Measurements from ENCODE around the gene WDR7.

The WDR7 gene

GRCh38 chr18:56812674-56813073 is 161.5 kb downstream of the WDR7 start:
- H3K4ac ChIP-seq (ENCODE audit: low read length), result no peak overlapping the region
- no CpG with 5 or more reads among the region's 5 CpGs for WGBS, 2 donors (ENCODE audit: extremely low coverage in 2 of 2, insufficient read length in 2 of 2, insufficient replicate concordance in 1 of 2)

GRCh38 chr18:56815926-56816325 is 164.8 kb downstream of the WDR7 start:
- Histone ChIP-seq H2BK12ac (ENCODE audit: low read length) (no peak overlapping the region), H3K9me3 (replicated peaks in 1 of 2; ENCODE audit: control insufficient read depth in 2 of 2, insufficient read depth in 1 of 2, low read depth in 1 of 2, low read length in 2 of 2) (no peaks in the 10 kb centered on the region), H3K4me1 (ENCODE audit: control insufficient read depth in 2 of 2, insufficient read depth in 1 of 2, low read depth in 1 of 2, low read length in 2 of 2) (peaks cover 0 to 1% of the 10 kb centered on the region in 2 donors), H2BK120ac (ENCODE audit: low read depth, low read length) (no peak overlapping the region), H2AFZ (ENCODE audit: low read length) (no peak overlapping the region), H2BK15ac (ENCODE audit: low read length) (no peak overlapping the region), H3K79me1 (ENCODE audit: low read depth, low read length) (no peaks in the 10 kb centered on the region), H4K91ac (ENCODE audit: low read depth, low read length, poor library complexity) (no peak overlapping the region), H3K14ac (ENCODE audit: low read length) (no peak overlapping the region), H3K36me3 (replicated peaks in 1 of 2; ENCODE audit: control insufficient read depth in 2 of 2, insufficient read depth in 2 of 2, low read length in 2 of 2) (no peaks in the 10 kb centered on the region), H3K27me3 (ENCODE audit: control insufficient read depth in 3 of 3, insufficient read depth in 3 of 3, low read depth in 1 of 3, low read length in 3 of 3) (no peaks in the 10 kb centered on the region), H2BK5ac (ENCODE audit: low read length) (no peak overlapping the region), H3K18ac (ENCODE audit: low read length) (no peak overlapping the region), H3K23ac (ENCODE audit: low read depth, low read length, poor library complexity) (no peak overlapping the region), H2AK5ac (ENCODE audit: low read depth, low read length) (no peak overlapping the region), H3K27ac (replicated peaks; ENCODE audit: low read length) (no peak overlapping the region), H3K4me3 (ENCODE audit: low read length in 2 of 2) (no peak overlapping the region), H3K4me2 (ENCODE audit: insufficient read depth, low read length, poor library complexity, severe bottlenecking) (no peak overlapping the region), H3K4ac (ENCODE audit: low read length) (no peak overlapping the region), H4K8ac (ENCODE audit: low read depth, low read length) (no peak overlapping the region), H3K9ac (ENCODE audit: low read depth, low read length, poor library complexity) (no peak overlapping the region)
- WGBS, 2 donors (ENCODE audit: extremely low coverage in 2 of 2, insufficient read length in 2 of 2, insufficient replicate concordance in 1 of 2), result 100% methylated on average over 2 of the region's 7 CpGs
- no peak for DNase-seq (ENCODE audit: low spot score)

More at GRCh38 chr18:56812674-56813073, 161.5 kb downstream of the WDR7 start:
- H3K27me3 ChIP-seq (ENCODE audit: control insufficient read depth in 3 of 3, insufficient read depth in 3 of 3, low read depth in 1 of 3, low read length in 3 of 3), result no peaks in the 10 kb centered on the region
- H3K79me1 ChIP-seq (ENCODE audit: low read depth, low read length), result no peaks in the 10 kb centered on the region
- no peaks in the 10 kb centered on the region for H3K36me3 ChIP-seq (replicated peaks in 1 of 2; ENCODE audit: control insufficient read depth in 2 of 2, insufficient read depth in 2 of 2, low read length in 2 of 2)
- H3K27ac ChIP-seq (replicated peaks; ENCODE audit: low read length), result no peak overlapping the region
- H2BK15ac ChIP-seq (ENCODE audit: low read length), result no peak overlapping the region
- H2AK5ac ChIP-seq (ENCODE audit: low read depth, low read length), result no peak overlapping the region
- H2BK12ac ChIP-seq (ENCODE audit: low read length), result no peak overlapping the region
- no peak overlapping the region for H3K4me2 ChIP-seq (ENCODE audit: insufficient read depth, low read length, poor library complexity, severe bottlenecking)
- no peak overlapping the region for H3K23ac ChIP-seq (ENCODE audit: low read depth, low read length, poor library complexity)
- no peak overlapping the region for H3K14ac ChIP-seq (ENCODE audit: low read length)
- H2AFZ ChIP-seq (ENCODE audit: low read length), result no peak overlapping the region
- H4K91ac ChIP-seq (ENCODE audit: low read depth, low read length, poor library complexity), result no peak overlapping the region
- peaks cover 1 to 6% of the 10 kb centered on the region in 2 donors for H3K4me1 ChIP-seq (ENCODE audit: control insufficient read depth in 2 of 2, insufficient read depth in 1 of 2, low read depth in 1 of 2, low read length in 2 of 2)
- no peak overlapping the region for H4K8ac ChIP-seq (ENCODE audit: low read depth, low read length)
- no peak overlapping the region for H2BK120ac ChIP-seq (ENCODE audit: low read depth, low read length)
- no peak overlapping the region for H2BK5ac ChIP-seq (ENCODE audit: low read length)
- no peak overlapping the region for H3K9ac ChIP-seq (ENCODE audit: low read depth, low read length, poor library complexity)
- H3K4me3 ChIP-seq (ENCODE audit: low read length in 2 of 2), result no peak overlapping the region
- DNase-seq (ENCODE audit: low spot score), result no peak
- H3K18ac ChIP-seq (ENCODE audit: low read length), result no peak overlapping the region
- no peaks in the 10 kb centered on the region for H3K9me3 ChIP-seq (replicated peaks in 1 of 2; ENCODE audit: control insufficient read depth in 2 of 2, insufficient read depth in 1 of 2, low read depth in 1 of 2, low read length in 2 of 2)

GRCh38 chr18:56823986-56824565 is 172.9 kb downstream of the WDR7 start:
- H3K27ac ChIP-seq (replicated peaks; ENCODE audit: low read length), result no peak overlapping the region
- no CpG with 5 or more reads among the region's 1 CpG for WGBS, 2 donors (ENCODE audit: extremely low coverage in 2 of 2, insufficient read length in 2 of 2, insufficient replicate concordance in 1 of 2)
- no peak overlapping the region for H4K8ac ChIP-seq (ENCODE audit: low read depth, low read length)
- H3K9ac ChIP-seq (ENCODE audit: low read depth, low read length, poor library complexity), result no peak overlapping the region
- H2AK5ac ChIP-seq (ENCODE audit: low read depth, low read length), result no peak overlapping the region
- no peak overlapping the region for H3K4ac ChIP-seq (ENCODE audit: low read length)
- no peaks in the 10 kb centered on the region for H3K79me1 ChIP-seq (ENCODE audit: low read depth, low read length)
- no peaks in the 10 kb centered on the region for H3K27me3 ChIP-seq (ENCODE audit: control insufficient read depth in 3 of 3, insufficient read depth in 3 of 3, low read depth in 1 of 3, low read length in 3 of 3)
- no peak overlapping the region for H2BK12ac ChIP-seq (ENCODE audit: low read length)
- no peaks in the 10 kb centered on the region for H3K9me3 ChIP-seq (replicated peaks in 1 of 2; ENCODE audit: control insufficient read depth in 2 of 2, insufficient read depth in 1 of 2, low read depth in 1 of 2, low read length in 2 of 2)
- H3K4me3 ChIP-seq (ENCODE audit: low read length in 2 of 2), result no peak overlapping the region
- no peak overlapping the region for H3K18ac ChIP-seq (ENCODE audit: low read length)
- H3K23ac ChIP-seq (ENCODE audit: low read depth, low read length, poor library complexity), result no peak overlapping the region
- no peak overlapping the region for H3K4me2 ChIP-seq (ENCODE audit: insufficient read depth, low read length, poor library complexity, severe bottlenecking)
- no peak overlapping the region for H2BK15ac ChIP-seq (ENCODE audit: low read length)
- H4K91ac ChIP-seq (ENCODE audit: low read depth, low read length, poor library complexity), result no peak overlapping the region
- no peak overlapping the region for H2AFZ ChIP-seq (ENCODE audit: low read length)
- H2BK5ac ChIP-seq (ENCODE audit: low read length), result no peak overlapping the region
- DNase-seq (ENCODE audit: low spot score), result no peak
- H3K4me1 ChIP-seq (ENCODE audit: control insufficient read depth in 2 of 2, insufficient read depth in 1 of 2, low read depth in 1 of 2, low read length in 2 of 2), result no peaks in the 10 kb centered on the region
- no peak overlapping the region for H3K14ac ChIP-seq (ENCODE audit: low read length)
- H3K36me3 ChIP-seq (replicated peaks in 1 of 2; ENCODE audit: control insufficient read depth in 2 of 2, insufficient read depth in 2 of 2, low read length in 2 of 2), result peaks cover 0 to 1% of the 10 kb centered on the region in 2 donors
- no peak overlapping the region for H2BK120ac ChIP-seq (ENCODE audit: low read depth, low read length)

- H3K4me1 ChIP-seq (ENCODE audit: control insufficient read depth in 2 of 2, insufficient read depth in 1 of 2, low read depth in 1 of 2, low read length in 2 of 2), result no peaks in the 10 kb centered on the region
- no peaks in the 10 kb centered on the region for H3K9me3 ChIP-seq (replicated peaks in 1 of 2; ENCODE audit: control insufficient read depth in 2 of 2, insufficient read depth in 1 of 2, low read depth in 1 of 2, low read length in 2 of 2)
- H2BK15ac ChIP-seq (ENCODE audit: low read length), result no peak overlapping the region
- no peak overlapping the region for H3K18ac ChIP-seq (ENCODE audit: low read length)
- H2BK12ac ChIP-seq (ENCODE audit: low read length), result no peak overlapping the region
- H4K91ac ChIP-seq (ENCODE audit: low read depth, low read length, poor library complexity), result no peak overlapping the region
- H2BK5ac ChIP-seq (ENCODE audit: low read length), result no peak overlapping the region
- no CpG with 5 or more reads among the region's 1 CpG for WGBS, 2 donors (ENCODE audit: extremely low coverage in 2 of 2, insufficient read length in 2 of 2, insufficient replicate concordance in 1 of 2)
- H3K27me3 ChIP-seq (ENCODE audit: control insufficient read depth in 3 of 3, insufficient read depth in 3 of 3, low read depth in 1 of 3, low read length in 3 of 3), result no peaks in the 10 kb centered on the region
- DNase-seq (ENCODE audit: low spot score), result no peak
- no peak overlapping the region for H3K23ac ChIP-seq (ENCODE audit: low read depth, low read length, poor library complexity)
- H3K36me3 ChIP-seq (replicated peaks in 1 of 2; ENCODE audit: control insufficient read depth in 2 of 2, insufficient read depth in 2 of 2, low read length in 2 of 2), result peaks cover 0 to 1% of the 10 kb centered on the region in 2 donors
- no peak overlapping the region for H3K4ac ChIP-seq (ENCODE audit: low read length)
- H3K4me2 ChIP-seq (ENCODE audit: insufficient read depth, low read length, poor library complexity, severe bottlenecking), result no peak overlapping the region
- H3K4me3 ChIP-seq (ENCODE audit: low read length in 2 of 2), result no peak overlapping the region
- H2AK5ac ChIP-seq (ENCODE audit: low read depth, low read length), result no peak overlapping the region
- no peak overlapping the region for H3K9ac ChIP-seq (ENCODE audit: low read depth, low read length, poor library complexity)
- no peak overlapping the region for H4K8ac ChIP-seq (ENCODE audit: low read depth, low read length)
- H2AFZ ChIP-seq (ENCODE audit: low read length), result no peak overlapping the region
- no peak overlapping the region for H2BK120ac ChIP-seq (ENCODE audit: low read depth, low read length)
- no peaks in the 10 kb centered on the region for H3K79me1 ChIP-seq (ENCODE audit: low read depth, low read length)
- H3K14ac ChIP-seq (ENCODE audit: low read length), result no peak overlapping the region
- no peak overlapping the region for H3K27ac ChIP-seq (replicated peaks; ENCODE audit: low read length)
Observed at GRCh38 chr18:56825321-56825720, 174.2 kb downstream of the WDR7 start.

Data from neuronal stem cell (in vitro differentiated cells).